Measurements from ENCODE around the gene CHI3L1. TPM values are rescaled to one million over a fixed set of nuclear protein-coding genes. Genes with fewer than 3 reads are reported as not detected.

CHI3L1 gene
- total RNA-seq, 1 experiment from 2014 or later = not detected

- no peaks in the 10 kb centered on the region for H3K4me1 ChIP-seq (ENCODE audit: insufficient read depth, low read length, poor library complexity, severe bottlenecking)
- CTCF ChIA-PET = no interaction called here
- no peaks in the 10 kb centered on the region for H3K36me3 ChIP-seq (ENCODE audit: insufficient read depth, low read length, poor library complexity, severe bottlenecking)
- DNase-seq (ENCODE audit: low spot score) = no peak
- H3K4me3 ChIP-seq (ENCODE audit: low read depth, low read length, poor library complexity, severe bottlenecking) = no peak overlapping the region
- intact Hi-C loops (cut with micrococcal nuclease; ENCODE audit: unreplicated experiment) = no loop called here
- TF ChIP-seq, protein P1, sequence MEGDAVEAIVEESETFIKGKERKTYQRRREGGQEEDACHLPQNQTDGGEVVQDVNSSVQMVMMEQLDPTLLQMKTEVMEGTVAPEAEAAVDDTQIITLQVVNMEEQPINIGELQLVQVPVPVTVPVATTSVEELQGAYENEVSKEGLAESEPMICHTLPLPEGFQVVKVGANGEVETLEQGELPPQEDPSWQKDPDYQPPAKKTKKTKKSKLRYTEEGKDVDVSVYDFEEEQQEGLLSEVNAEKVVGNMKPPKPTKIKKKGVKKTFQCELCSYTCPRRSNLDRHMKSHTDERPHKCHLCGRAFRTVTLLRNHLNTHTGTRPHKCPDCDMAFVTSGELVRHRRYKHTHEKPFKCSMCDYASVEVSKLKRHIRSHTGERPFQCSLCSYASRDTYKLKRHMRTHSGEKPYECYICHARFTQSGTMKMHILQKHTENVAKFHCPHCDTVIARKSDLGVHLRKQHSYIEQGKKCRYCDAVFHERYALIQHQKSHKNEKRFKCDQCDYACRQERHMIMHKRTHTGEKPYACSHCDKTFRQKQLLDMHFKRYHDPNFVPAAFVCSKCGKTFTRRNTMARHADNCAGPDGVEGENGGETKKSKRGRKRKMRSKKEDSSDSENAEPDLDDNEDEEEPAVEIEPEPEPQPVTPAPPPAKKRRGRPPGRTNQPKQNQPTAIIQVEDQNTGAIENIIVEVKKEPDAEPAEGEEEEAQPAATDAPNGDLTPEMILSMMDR (conservative IDR thresholded peaks at IDR 0.05; ENCODE audit: low read depth, low read length) = no peak
- no peak for TF ChIP-seq EZH2 (IDR thresholded peaks at IDR 0.05; ENCODE audit: borderline replicate concordance, low read depth, low read length, poor library complexity, severe bottlenecking)
- H3K9me3 ChIP-seq (ENCODE audit: low read depth, low read length, poor library complexity, severe bottlenecking) = no peaks in the 10 kb centered on the region
- no TSS peak for BruUV-seq (replicated peaks)
- no peaks in the 10 kb centered on the region for H3K27me3 ChIP-seq (replicated peaks; ENCODE audit: insufficient read depth, low read depth, low read length, poor library complexity)
- POLR2A ChIA-PET (ENCODE audit: low non-redundant PET) = no interaction called here
- no peak overlapping the region for H3K27ac ChIP-seq (ENCODE audit: low read depth, low read length, poor library complexity, severe bottlenecking)
Measured at GRCh38 chr1:203199002-203199401, 12.5 kb upstream of the CHI3L1 start.

DNA sequence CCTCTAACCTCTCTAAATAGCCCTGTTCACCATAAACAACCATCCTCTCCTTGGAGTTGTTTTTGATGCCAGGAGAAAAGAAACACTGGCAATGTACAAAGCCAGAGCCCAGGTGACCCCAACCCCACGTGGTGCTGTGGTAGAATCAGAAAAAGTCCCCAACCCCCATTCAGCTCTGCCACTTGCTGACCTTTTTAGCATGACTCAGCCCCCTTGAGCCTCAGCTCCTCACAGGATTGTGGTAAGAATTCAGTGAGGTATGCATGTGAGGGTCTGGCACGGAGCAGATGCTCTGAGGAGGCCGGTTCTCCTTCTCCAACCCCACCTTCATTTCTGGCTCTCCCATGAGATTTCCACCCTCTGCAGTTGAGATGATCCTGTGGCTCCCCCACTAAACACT is 11.1 kb upstream of the CHI3L1 start:
- no peak for DNase-seq (ENCODE audit: low spot score)
- H3K4me1 ChIP-seq (ENCODE audit: insufficient read depth, low read length, poor library complexity, severe bottlenecking) = no peaks in the 10 kb centered on the region
- H3K27me3 ChIP-seq (replicated peaks; ENCODE audit: insufficient read depth, low read depth, low read length, poor library complexity) = no peaks in the 10 kb centered on the region
- ChIA-PET CTCF (no interaction called here), POLR2A (ENCODE audit: low non-redundant PET) (no interaction called here)
- no peaks in the 10 kb centered on the region for H3K9me3 ChIP-seq (ENCODE audit: low read depth, low read length, poor library complexity, severe bottlenecking)
- TF ChIP-seq, protein P1 (conservative IDR thresholded peaks at IDR 0.05; ENCODE audit: low read depth, low read length) = no peak
- no peak for TF ChIP-seq EZH2 (IDR thresholded peaks at IDR 0.05; ENCODE audit: borderline replicate concordance, low read depth, low read length, poor library complexity, severe bottlenecking)
- no TSS peak for BruUV-seq (replicated peaks)
- intact Hi-C loops (cut with micrococcal nuclease; ENCODE audit: unreplicated experiment) = no loop called here
- H3K36me3 ChIP-seq (ENCODE audit: insufficient read depth, low read length, poor library complexity, severe bottlenecking) = no peaks in the 10 kb centered on the region
- H3K27ac ChIP-seq (ENCODE audit: low read depth, low read length, poor library complexity, severe bottlenecking) = no peak overlapping the region
- H3K4me3 ChIP-seq (ENCODE audit: low read depth, low read length, poor library complexity, severe bottlenecking) = no peak overlapping the region

- H3K36me3 ChIP-seq (ENCODE audit: insufficient read depth, low read length, poor library complexity, severe bottlenecking) = no peaks in the 10 kb centered on the region
- TF ChIP-seq, protein P1 (conservative IDR thresholded peaks at IDR 0.05; ENCODE audit: low read depth, low read length) = no peak; the same call in 1 of the 2 replicates
- no peak for TF ChIP-seq EZH2 (IDR thresholded peaks at IDR 0.05; ENCODE audit: borderline replicate concordance, low read depth, low read length, poor library complexity, severe bottlenecking)
- intact Hi-C loops (cut with micrococcal nuclease; ENCODE audit: unreplicated experiment) = no loop called here
- H3K27ac ChIP-seq (ENCODE audit: low read depth, low read length, poor library complexity, severe bottlenecking) = no peak overlapping the region
- H3K27me3 ChIP-seq (replicated peaks; ENCODE audit: insufficient read depth, low read depth, low read length, poor library complexity) = no peaks in the 10 kb centered on the region
- ChIA-PET POLR2A (ENCODE audit: low non-redundant PET) (no interaction called here), CTCF (interaction anchor here (0.7 kb wide), 1 partner anchor 22 kb away, joined by 3 read pairs; no protein-coding TSS in a partner anchor)
- no peak overlapping the region for H3K4me3 ChIP-seq (ENCODE audit: low read depth, low read length, poor library complexity, severe bottlenecking)
- H3K9me3 ChIP-seq (ENCODE audit: low read depth, low read length, poor library complexity, severe bottlenecking) = no peaks in the 10 kb centered on the region
- H3K4me1 ChIP-seq (ENCODE audit: insufficient read depth, low read length, poor library complexity, severe bottlenecking) = no peaks in the 10 kb centered on the region
- no TSS peak for BruUV-seq (replicated peaks)
- DNase-seq (ENCODE audit: low spot score) = no peak
Measured at GRCh38 chr1:203196371-203196770, 9.9 kb upstream of the CHI3L1 start.
